Neural cell (in vitro differentiated cells): ENCODE data around the gene SAMD4A. TPM values are rescaled to one million over a fixed set of nuclear protein-coding genes. Genes with fewer than 3 reads are reported as not detected.

Source experiments
- H2AFZ ChIP-seq: fragments of 200-600, 300-800 bp; sonication (generic), shearing (Covaris generic); 2 replicates; pipeline ENCODE4 v1.6.0; 2014; ENCODE audit warnings: low read depth, mild to moderate bottlenecking, antibody characterized with exemption, low read length, moderate library complexity
- H3F3A ChIP-seq: fragments of 200-600 bp; shearing (Covaris generic); 2 replicates; pipeline ENCODE4 v1.6.1; 2016; ENCODE audit warnings: mild to moderate bottlenecking, moderate library complexity, mixed read lengths, antibody characterized with exemption, low read length; ENCODE audit not compliant: insufficient read depth, poor library complexity, severe bottlenecking
- H3K27ac ChIP-seq: fragments of 200-600, 300-800 bp; sonication (generic), shearing (Covaris generic); 2 replicates; pipeline ENCODE4 v1.5.1; 2014; ENCODE audit warnings: mild to moderate bottlenecking, low read length, moderate library complexity
- H3K27me3 ChIP-seq: fragments of 300-800, 200-600 bp; sonication (generic), shearing (Covaris generic); 2 replicates; pipeline ENCODE4 v1.6.0; 2014; ENCODE audit warnings: mild to moderate bottlenecking, low read depth, low read length, moderate library complexity; ENCODE audit not compliant: insufficient read depth
- H3K36me3 ChIP-seq: fragments of 300-800, 200-600 bp; sonication (generic), shearing (Covaris generic); 2 replicates; pipeline ENCODE4 v1.5.1; 2014; ENCODE audit warnings: mild to moderate bottlenecking, antibody characterized with exemption, low read length, moderate library complexity; ENCODE audit not compliant: insufficient read depth
- H3K4me2 ChIP-seq: fragments of 300-800, 200-600 bp; sonication (generic), shearing (Covaris generic); 2 replicates; pipeline ENCODE4 v1.6.0; 2014; ENCODE audit warnings: mild to moderate bottlenecking, low read length
- H3K4me3 ChIP-seq: fragments of 300-800, 200-600 bp; sonication (generic), shearing (Covaris generic); 2 replicates; pipeline ENCODE4 v1.5.1; 2014; ENCODE audit warnings: mild to moderate bottlenecking, low read length, moderate library complexity
- H3K79me2 ChIP-seq: fragments of 200-600 bp; shearing (Covaris generic); replicated peaks from 2 replicates; pipeline ENCODE4 v1.6.0; 2014; ENCODE audit warnings: mild to moderate bottlenecking, low read length, moderate library complexity; ENCODE audit not compliant: insufficient read depth
- H3K9ac ChIP-seq: fragments of 300-800, 200-600 bp; sonication (generic), shearing (Covaris generic); 2 replicates; pipeline ENCODE4 v1.6.1; 2016; ENCODE audit warnings: mild to moderate bottlenecking, low read length, mixed read lengths
- H3K9me2 ChIP-seq: fragments of 200-600 bp; shearing (Covaris generic); 2 replicates; pipeline ENCODE4 v1.6.1; 2016; ENCODE audit warnings: mild to moderate bottlenecking, low read length, mixed read lengths; ENCODE audit not compliant: insufficient read depth
- H3K9me3 ChIP-seq: fragments of 200-600, 300-800 bp; sonication (generic), shearing (Covaris generic); 2 replicates; pipeline ENCODE4 v1.6.1; 2016; ENCODE audit warnings: mild to moderate bottlenecking, mixed run types, low read length, moderate library complexity, mixed read lengths
- H4K20me1 ChIP-seq: fragments of 200-600 bp; shearing (Covaris generic); 2 replicates; pipeline ENCODE4 v1.6.1; 2016; ENCODE audit warnings: mild to moderate bottlenecking, mixed run types; ENCODE audit not compliant: insufficient read depth
- CTCF ChIP-seq: fragments of 450-650 bp; IDR thresholded peaks from 2 replicates; pipeline ENCODE4 v1.5.1; 2014; ENCODE audit warnings: antibody characterized with exemption, mild to moderate bottlenecking, moderate library complexity; ENCODE audit not compliant: poor library complexity, severe bottlenecking
- EP300 ChIP-seq: fragments of 450-650 bp; conservative IDR thresholded peaks from 2 replicates; pipeline ENCODE4 v1.6.1; 2014; ENCODE audit warnings: antibody characterized with exemption, mild to moderate bottlenecking, moderate library complexity; ENCODE audit not compliant: poor library complexity, severe bottlenecking
- EZH2 ChIP-seq: fragments of 200-600, 300-800 bp; shearing (Covaris generic), sonication (generic); IDR thresholded peaks from 2 replicates; pipeline ENCODE4 v1.6.1; 2014; ENCODE audit warnings: antibody characterized with exemption, low read length, borderline replicate concordance, mild to moderate bottlenecking; ENCODE audit not compliant: insufficient read depth, poor library complexity, severe bottlenecking
- MXI1 ChIP-seq: fragments of 450-650 bp; conservative IDR thresholded peaks from 2 replicates; pipeline ENCODE4 v1.6.1; 2014; ENCODE audit warnings: antibody characterized with exemption, mild to moderate bottlenecking; ENCODE audit not compliant: poor library complexity, severe bottlenecking
- POLR2AphosphoS5 ChIP-seq: IDR thresholded peaks from 2 replicates; pipeline ENCODE4 v1.6.1; 2012
- RAD21 ChIP-seq: fragments of 450-650 bp; conservative IDR thresholded peaks from 2 replicates; pipeline ENCODE4 v1.6.1; 2014; ENCODE audit warnings: antibody characterized with exemption, mild to moderate bottlenecking, moderate library complexity
- REST ChIP-seq: IDR thresholded peaks from 2 replicates; pipeline ENCODE4 v1.6.1; 2012; ENCODE audit warnings: borderline replicate concordance
- TAF1 ChIP-seq: IDR thresholded peaks from 2 replicates; pipeline ENCODE4 v1.6.1; 2012; ENCODE audit warnings: low read depth
- polyA plus RNA-seq: library from polyadenylated mRNA; depleted of rRNA; stranded (reverse); fragments of >200 nt; gene quantifications from 2 replicates; pipeline ENCODE4 v1.2.3, GENCODE V29; 2014

Gene SAMD4A
- polyA plus RNA-seq, 1 donor from 2014 or later, result 1.0 TPM

- Histone ChIP-seq H3K79me2 (no peaks in the 10 kb centered on the region), H2AFZ (peak overlapping the region; percentile 9), H3K4me3 (peak overlapping the region; percentile 90), H3K9ac (peak overlapping the region; percentile 64), H3K9me2 (no peaks in the 10 kb centered on the region), H3K36me3 (no peaks in the 10 kb centered on the region), H3K4me2 (peak overlapping the region; percentile 56), H3F3A (peaks cover 6% of the 10 kb centered on the region), H4K20me1 (no peaks in the 10 kb centered on the region), H3K9me3 (no peaks in the 10 kb centered on the region), H3K27me3 (peaks cover 28% of the 10 kb centered on the region), H3K27ac (no peak overlapping the region)
- TF ChIP-seq REST (peak; percentile 53), EP300 (no peak), TAF1 (no peak)
Observed at GRCh38 chr14:54567224-54567638, 303 bp downstream of the SAMD4A start.

- no peaks in the 10 kb centered on the region for H4K20me1 ChIP-seq
- H3K79me2 ChIP-seq, result no peaks in the 10 kb centered on the region
- peak overlapping the region; percentile 90 for H3K4me3 ChIP-seq
- peak overlapping the region; percentile 67 for H3K4me2 ChIP-seq
- peak overlapping the region; percentile 9 for H2AFZ ChIP-seq
- TF ChIP-seq RAD21 (no peak), EZH2 (no peak), TAF1 (no peak), MXI1 (no peak), REST (no peak), CTCF (no peak), POLR2AphosphoS5 (no peak)
- H3K9me2 ChIP-seq, result no peaks in the 10 kb centered on the region
- H3K27ac ChIP-seq, result no peak overlapping the region
- no peaks in the 10 kb centered on the region for H3K36me3 ChIP-seq
- peak overlapping the region; percentile 64 for H3K9ac ChIP-seq
- peaks cover 28% of the 10 kb centered on the region for H3K27me3 ChIP-seq
- no peaks in the 10 kb centered on the region for H3K9me3 ChIP-seq
- peaks cover 6% of the 10 kb centered on the region for H3F3A ChIP-seq
Observed at GRCh38 chr14:54567639-54568561, 972 bp downstream of the SAMD4A start.
